Thyroid gland (tissue), 4 donors: ENCODE data around the gene BTBD3. TPM values are rescaled to one million over a fixed set of nuclear protein-coding genes. Genes with fewer than 3 reads are reported as not detected.
A peak's percentile ranks its signal among the peaks of the same experiment; 100 is the strongest.

Experiments
- DNase-seq, 2 donors: peaks; one replicate each; pipeline ENCODE4 v3.0.0-alpha.2; 2019
- H3K27ac ChIP-seq, 3 donors: fragments of 200-600 bp; sonication (generic); 1 replicate in 2 of 3; 2 replicates in 1 of 3; pipeline ENCODE4 v1.5.1; 2016 to 2019; ENCODE audit warnings: mild to moderate bottlenecking in 1 of 3, moderate library complexity in 1 of 3
- H3K27me3 ChIP-seq: fragments of 200-600 bp; sonication (generic); one replicate; pipeline ENCODE4 v1.5.1; 2019
- H3K36me3 ChIP-seq, 2 donors: fragments of 200-600 bp; sonication (generic); one replicate each; pipeline ENCODE4 v1.5.1; 2016 to 2019
- H3K4me1 ChIP-seq, 2 donors: fragments of 200-600 bp; sonication (generic); one replicate each; pipeline ENCODE4 v1.5.1; 2017 to 2019
- H3K4me3 ChIP-seq, 3 donors: fragments of 200-600 bp; sonication (generic); replicated peaks in 1 of 3; 1 replicate in 2 of 3; 2 replicates in 1 of 3; pipeline ENCODE4 v1.5.1; 2016; ENCODE audit warnings: mild to moderate bottlenecking in 1 of 3
- H3K9me3 ChIP-seq: fragments of 200-600 bp; sonication (generic); one replicate; pipeline ENCODE4 v1.5.1; 2017
- CTCF ChIP-seq, 6 experiments: fragments of 200-600 bp in 3 of 6; fragments of 450-650 bp in 3 of 6; sonication (generic) in 3 of 6; IDR thresholded peaks; one replicate each; pipeline ENCODE4 v1.5.1; 2016 to 2019; ENCODE audit warnings: antibody characterized with exemption in 6 of 6, mild to moderate bottlenecking in 2 of 6, inconsistent platforms in 1 of 6, moderate library complexity in 1 of 6
- POLR2A ChIP-seq, 2 donors: fragments of 450-650 bp; IDR thresholded peaks; one replicate each; pipeline ENCODE4 v1.6.1; 2017; ENCODE audit warnings: antibody characterized with exemption in 2 of 2, mild to moderate bottlenecking in 2 of 2, moderate library complexity in 1 of 2
- WGBS, 2 donors: methylation state at CpG; one replicate each; pipeline ENCODE4 v1.1.5; 2017; 5-methylcytosine and 5-hydroxymethylcytosine counted together
- intact Hi-C: fragments of 100-400 bp; cut with DNase I; formaldehyde crosslinking; loops from one replicate; pipeline ENCODE4 v1.15.1; 2023
- total RNA-seq, 4 donors: library from RNA; depleted of rRNA; stranded (reverse); fragments of >200 nt; gene quantifications; one replicate each; pipeline ENCODE4 v1.2.3, GENCODE V29; 2016

The BTBD3 gene
- total RNA-seq, 4 donors from 2014 or later: 31.8 to 41.8 (median 36.3) TPM

DNA sequence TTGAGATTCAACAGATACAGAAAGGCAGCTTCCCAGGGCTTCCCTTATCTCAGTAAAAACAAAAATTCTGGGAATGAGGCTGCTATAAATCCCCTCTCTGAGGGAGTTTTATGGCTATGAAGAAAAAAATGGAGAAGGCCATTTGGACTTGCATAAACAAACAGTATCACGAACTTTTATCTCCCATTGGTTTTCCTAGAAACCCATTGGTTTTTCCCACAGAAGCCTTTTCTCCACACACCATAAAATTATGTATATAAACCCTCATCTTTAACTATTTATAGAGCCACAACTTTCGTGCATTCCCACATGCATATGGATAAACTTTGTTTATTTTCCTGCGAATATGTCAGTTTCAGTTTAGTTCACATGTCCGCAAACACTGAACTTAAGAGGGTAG lies 36.2 kb upstream of the BTBD3 start:
- no peaks in the 10 kb centered on the region for H3K4me1 ChIP-seq
- no peak for DNase-seq
- 33 to 40% methylated on average over 4 of the region's 4 CpGs for WGBS, 2 donors
- no peak for TF ChIP-seq CTCF (IDR thresholded peaks at IDR 0.05)
- no peak for TF ChIP-seq POLR2A (IDR thresholded peaks at IDR 0.05)
- no peak overlapping the region for H3K4me3 ChIP-seq
- H3K9me3 ChIP-seq: no peaks in the 10 kb centered on the region
- H3K36me3 ChIP-seq: no peaks in the 10 kb centered on the region
- H3K27me3 ChIP-seq: no peaks in the 10 kb centered on the region
- intact Hi-C loops: no loop called here
- H3K27ac ChIP-seq: no peak overlapping the region

DNA sequence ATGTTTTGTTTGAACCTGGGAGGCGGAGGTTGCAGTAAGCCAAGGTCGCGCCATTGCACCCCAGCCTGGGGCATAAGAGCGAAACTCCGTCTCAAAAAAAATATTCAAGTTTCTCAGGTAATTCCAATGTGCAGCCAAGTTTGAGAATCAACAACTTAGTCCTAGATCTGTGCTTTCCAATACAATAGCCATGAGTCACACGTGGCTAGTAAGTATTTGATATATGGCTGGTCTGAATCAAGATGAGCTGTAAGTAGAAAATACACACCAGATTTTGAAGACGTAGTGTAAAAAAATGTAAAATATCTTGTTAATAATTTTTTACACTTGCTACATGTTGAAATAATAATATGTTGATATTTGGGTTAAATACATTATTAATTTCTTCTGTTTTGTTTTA lies 35.0 kb upstream of the BTBD3 start:
- Histone ChIP-seq H3K27ac (no peak overlapping the region), H3K27me3 (no peaks in the 10 kb centered on the region), H3K36me3 (no peaks in the 10 kb centered on the region), H3K9me3 (no peaks in the 10 kb centered on the region), H3K4me3 (no peak overlapping the region), H3K4me1 (no peaks in the 10 kb centered on the region)
- no peak for DNase-seq
- WGBS, 2 donors: 78 to 83% methylated on average over 7 of the region's 7 CpGs
- TF ChIP-seq CTCF (IDR thresholded peaks at IDR 0.05) (no peak), POLR2A (IDR thresholded peaks at IDR 0.05) (no peak)
- intact Hi-C loops: no loop called here

GRCh38 chr20:11888648-11889047 lies 29.0 kb upstream of the BTBD3 start:
- no peak for TF ChIP-seq CTCF (IDR thresholded peaks at IDR 0.05)
- TF ChIP-seq POLR2A (IDR thresholded peaks at IDR 0.05): no peak
- Histone ChIP-seq H3K4me3 (no peak overlapping the region), H3K27ac (no peak overlapping the region), H3K36me3 (no peaks in the 10 kb centered on the region), H3K27me3 (no peaks in the 10 kb centered on the region), H3K9me3 (no peaks in the 10 kb centered on the region), H3K4me1 (peaks cover 9 to 16% of the 10 kb centered on the region in 2 donors)
- no peak for DNase-seq
- 51 to 57% methylated on average over 1 of the region's 1 CpG for WGBS, 2 donors
- intact Hi-C loops: no loop called here

DNA sequence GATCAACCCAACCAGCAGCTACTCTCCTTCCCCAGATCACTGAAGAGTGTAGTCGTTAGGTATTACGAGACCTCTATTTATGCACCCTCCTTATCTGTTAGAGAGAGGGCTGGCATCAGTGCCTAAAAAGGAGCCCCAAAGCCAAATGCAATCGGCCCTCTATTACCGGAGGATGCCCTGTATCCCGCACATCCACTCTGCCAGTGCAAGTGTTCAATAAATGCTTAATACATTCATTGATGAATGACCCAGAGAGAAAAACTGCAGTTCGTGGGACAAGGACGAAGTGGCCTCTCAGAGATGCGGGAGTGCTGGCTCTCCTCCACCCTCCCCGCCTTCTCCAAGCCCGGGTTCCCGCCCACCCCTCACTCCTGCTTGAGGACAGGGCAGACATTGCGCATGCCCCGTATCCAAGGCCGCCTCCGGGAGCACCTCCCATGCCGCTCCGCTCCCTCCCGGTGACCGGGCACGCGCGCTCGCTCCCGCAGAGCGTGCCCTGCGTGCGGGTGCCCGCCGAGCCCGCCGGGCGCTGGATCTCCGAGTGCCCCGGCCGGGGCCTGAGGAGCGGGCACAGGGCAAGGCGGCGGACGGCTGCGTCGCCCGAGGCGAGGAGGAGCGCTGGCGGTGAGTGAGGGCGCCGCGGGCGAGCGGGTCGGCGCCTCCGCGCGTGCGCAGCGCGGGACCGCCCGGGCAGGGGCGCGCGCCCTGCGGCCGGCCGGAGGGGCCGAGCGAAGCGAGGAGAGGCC lies 27.2 kb upstream of the BTBD3 start:
- H3K27me3 ChIP-seq: no peaks in the 10 kb centered on the region
- H3K36me3 ChIP-seq: no peaks in the 10 kb centered on the region
- WGBS, 2 donors: 0 to 3% methylated on average over 8 to 9 of the region's 69 CpGs
- peak overlapping the region; percentile 87 to 95 (median 87) for H3K27ac ChIP-seq
- DNase-seq: peak; percentile 94
- TF ChIP-seq CTCF (IDR thresholded peaks at IDR 0.05) (peak in 2 of 6 experiments; percentile 37 to 40), POLR2A (IDR thresholded peaks at IDR 0.05) (peak; percentile 50 to 86)
- intact Hi-C loops: no loop called here
- H3K4me3 ChIP-seq: peak overlapping the region in 2 of 3 donors; percentile 11 to 79
- no peaks in the 10 kb centered on the region for H3K9me3 ChIP-seq
- H3K4me1 ChIP-seq: peaks cover 19 to 20% of the 10 kb centered on the region in 2 donors

DNA sequence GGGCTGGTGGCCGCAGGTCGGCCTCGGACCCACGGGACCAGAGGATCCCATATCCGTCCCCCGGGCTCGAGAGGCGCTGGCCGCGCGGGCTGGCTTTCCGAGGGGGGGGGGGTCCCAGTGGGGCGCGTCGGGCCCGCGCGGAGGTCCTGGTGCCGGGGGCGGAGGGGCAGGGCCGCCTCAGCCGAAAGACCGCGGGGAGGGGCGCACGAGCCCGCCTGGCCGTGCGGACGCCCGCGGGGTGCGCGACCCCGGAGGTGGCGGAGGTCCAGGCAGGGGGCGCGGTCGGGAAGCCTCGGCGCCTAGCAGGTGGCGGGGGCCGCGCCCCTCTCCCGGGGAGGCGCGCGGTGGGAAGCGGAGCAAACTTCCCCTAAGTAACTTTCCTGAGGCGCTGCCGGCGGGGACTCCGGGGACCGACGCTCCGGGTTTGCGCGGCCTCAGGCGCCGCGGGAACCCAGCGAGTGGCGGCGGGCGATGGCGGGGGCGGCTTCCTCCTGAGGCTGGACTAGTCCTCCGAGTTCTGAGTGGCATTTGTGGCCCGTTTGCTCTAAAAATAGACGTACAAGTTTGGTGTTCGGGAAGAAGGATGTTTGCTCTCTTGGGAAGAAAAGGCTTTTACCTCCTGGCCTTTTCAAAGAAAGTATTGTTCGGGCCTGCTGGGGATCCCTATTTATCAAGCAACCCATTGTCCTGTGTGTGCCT lies 26.5 kb upstream of the BTBD3 start:
- Histone ChIP-seq H3K27ac (peak overlapping the region; percentile 87 to 95 (median 87)), H3K4me1 (peaks cover 24 to 28% of the 10 kb centered on the region in 2 donors), H3K36me3 (no peaks in the 10 kb centered on the region), H3K9me3 (no peaks in the 10 kb centered on the region), H3K27me3 (no peaks in the 10 kb centered on the region), H3K4me3 (peak overlapping the region; percentile 2 to 79 (median 11))
- intact Hi-C loops: no loop called here
- peak; percentile 64 to 71 for DNase-seq
- TF ChIP-seq POLR2A (IDR thresholded peaks at IDR 0.05): peak in 1 of 2 donors; percentile 58
- TF ChIP-seq CTCF (IDR thresholded peaks at IDR 0.05): no peak
- WGBS, 2 donors: 0 to 1% methylated on average over 18 to 20 of the region's 72 CpGs
